Stimulated activated CD8-positive, alpha-beta memory T cell treated with anti-CD3 and anti-CD28 coated beads, Interleukin-12 subunit alpha, Interleukin-12 subunit beta, amount 100 ng/mL, for 1 hour (primary cell): Measurements from ENCODE around the gene POU2F1.

Experiments used
- DNase-seq: peaks from one replicate; pipeline ENCODE4 v3.0.0-alpha.2; 2020; ENCODE audit warnings: low read depth

POU2F1 gene

DNA sequence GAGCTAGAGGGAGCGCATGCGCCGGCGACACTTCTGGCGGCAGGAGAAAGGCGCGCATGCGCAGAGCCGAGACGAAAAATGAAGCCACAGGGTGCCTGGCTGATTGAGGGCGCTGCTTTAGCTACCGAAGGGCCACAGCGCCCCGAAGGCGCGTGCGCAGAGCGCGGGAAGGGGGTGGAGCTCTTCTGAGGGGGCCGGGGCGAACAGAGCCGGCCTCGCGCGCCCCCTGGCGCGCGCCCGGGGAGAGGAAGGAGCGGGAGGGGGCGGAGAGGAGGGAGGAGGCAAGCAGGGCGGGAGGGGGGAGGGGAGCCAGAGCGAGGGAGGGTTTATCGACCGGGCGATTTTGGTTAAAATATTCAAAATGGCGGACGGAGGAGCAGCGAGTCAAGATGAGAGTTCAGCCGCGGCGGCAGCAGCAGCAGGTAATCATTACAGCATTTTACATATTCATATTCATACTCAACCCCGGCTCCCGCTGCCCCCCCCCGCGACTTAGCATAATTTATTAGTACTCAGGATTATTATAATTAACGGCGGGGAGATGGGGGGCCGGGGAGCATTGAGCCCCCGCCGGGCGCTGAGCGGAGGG is at the start of gene POU2F1:
TSS of gene POU2F1 (plus strand) at position 350 of the 589 bp plus-strand sequence. CDS start at position 362, 12 bp downstream.
- peak; percentile 99 for DNase-seq

DNA sequence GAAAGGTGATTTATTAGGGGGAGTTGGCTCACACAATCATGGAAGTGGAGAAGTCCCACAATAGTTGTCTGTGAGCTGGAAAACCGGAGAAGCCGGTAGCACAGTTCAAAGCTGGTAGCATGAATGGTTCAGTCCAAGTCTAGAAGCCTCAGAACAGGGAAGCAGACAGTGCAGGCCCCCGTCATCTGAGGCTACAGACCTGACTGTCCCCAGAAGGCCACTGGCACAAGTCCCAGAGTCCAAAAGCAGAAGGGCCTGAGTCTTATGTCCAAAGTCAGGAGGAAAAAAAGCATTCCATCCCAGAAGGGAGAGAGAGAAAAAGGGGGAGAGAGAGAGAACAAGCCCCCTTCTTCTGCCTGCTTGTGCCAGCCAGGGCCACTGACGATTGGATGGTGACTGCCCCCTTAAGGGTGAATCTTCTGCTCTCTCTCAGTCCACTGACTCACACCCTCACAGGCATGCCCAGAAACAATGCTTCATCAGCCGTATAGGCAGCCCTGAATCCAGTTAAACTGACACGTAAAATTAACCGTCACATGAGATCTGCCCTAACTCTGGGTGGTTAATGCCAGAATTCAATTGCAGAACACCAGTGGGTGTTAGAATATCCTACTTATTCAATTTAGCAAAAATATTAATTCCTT is 49.3 kb upstream of the POU2F1 start:
- DNase-seq: no peak

DNA sequence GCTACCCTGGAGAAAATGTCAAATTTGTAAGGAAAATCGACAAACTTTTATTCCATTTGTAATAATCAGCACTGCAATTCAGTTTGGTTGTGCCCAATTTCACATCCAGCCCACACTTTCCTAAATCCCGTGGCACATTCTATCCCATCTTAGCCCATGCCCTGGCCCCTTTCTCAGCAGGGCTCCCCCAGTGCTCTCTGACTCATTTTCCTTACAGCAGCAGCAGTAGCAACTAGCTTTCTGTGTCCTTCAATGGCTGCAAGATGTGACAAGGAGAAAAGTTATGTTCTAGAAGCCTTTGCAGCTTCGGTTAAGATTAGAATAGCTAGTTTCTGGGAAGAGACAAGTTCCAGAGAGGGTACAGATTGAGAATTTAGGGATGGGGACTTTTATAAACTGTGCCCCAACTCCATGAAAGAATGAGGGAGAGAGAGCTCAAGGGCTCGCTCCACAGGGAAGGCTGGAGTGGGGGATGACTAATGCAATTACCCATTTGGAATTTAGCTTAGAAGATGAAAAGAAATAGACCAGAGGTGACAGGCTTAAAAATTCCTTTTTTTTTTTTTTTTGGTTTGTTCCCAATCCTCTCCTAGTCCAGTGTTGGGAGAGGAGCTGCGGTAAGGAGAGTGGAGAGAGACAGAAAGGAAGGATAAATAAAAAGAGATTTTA is 47.0 kb upstream of the POU2F1 start:
- DNase-seq: no peak

DNA sequence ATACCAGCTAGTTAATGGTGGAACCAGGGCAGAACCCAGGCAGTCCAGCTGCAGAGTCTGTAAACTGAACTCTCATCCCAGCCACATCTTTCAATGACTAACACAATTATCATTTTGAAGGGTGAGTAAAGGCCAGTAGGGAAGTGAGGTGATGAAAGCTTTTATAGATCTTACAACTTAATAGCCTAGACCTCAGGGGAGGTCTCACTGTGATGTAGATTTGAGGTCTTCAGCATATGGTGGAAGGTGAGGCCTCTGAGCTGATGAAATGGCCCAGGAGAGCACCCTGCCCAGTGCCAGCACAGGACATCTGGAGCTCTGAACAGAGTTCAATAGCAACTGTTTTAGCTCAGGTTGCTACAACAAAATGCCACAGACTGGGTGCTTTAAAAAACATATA is 44.8 kb upstream of the POU2F1 start:
- DNase-seq: no peak

DNA sequence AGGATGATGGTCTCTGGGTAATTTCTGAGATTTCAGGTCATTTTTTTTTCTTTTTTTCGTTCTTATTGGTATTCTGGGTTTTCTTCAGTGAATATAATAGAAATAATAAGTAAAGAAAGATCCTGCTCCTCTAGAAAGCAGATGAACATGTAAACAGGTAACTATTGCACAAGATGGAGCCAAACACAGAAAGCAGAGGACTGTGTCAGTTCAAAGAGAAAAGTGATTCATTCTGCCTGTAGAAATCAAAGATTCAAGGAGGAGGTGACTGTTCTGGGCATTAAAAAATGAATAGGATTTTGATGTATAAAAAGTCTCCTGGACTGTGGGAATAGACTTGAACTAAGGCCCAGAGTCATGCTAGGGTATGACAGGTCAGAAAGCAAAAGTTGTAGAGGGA is 41.9 kb upstream of the POU2F1 start:
- no peak for DNase-seq

DNA sequence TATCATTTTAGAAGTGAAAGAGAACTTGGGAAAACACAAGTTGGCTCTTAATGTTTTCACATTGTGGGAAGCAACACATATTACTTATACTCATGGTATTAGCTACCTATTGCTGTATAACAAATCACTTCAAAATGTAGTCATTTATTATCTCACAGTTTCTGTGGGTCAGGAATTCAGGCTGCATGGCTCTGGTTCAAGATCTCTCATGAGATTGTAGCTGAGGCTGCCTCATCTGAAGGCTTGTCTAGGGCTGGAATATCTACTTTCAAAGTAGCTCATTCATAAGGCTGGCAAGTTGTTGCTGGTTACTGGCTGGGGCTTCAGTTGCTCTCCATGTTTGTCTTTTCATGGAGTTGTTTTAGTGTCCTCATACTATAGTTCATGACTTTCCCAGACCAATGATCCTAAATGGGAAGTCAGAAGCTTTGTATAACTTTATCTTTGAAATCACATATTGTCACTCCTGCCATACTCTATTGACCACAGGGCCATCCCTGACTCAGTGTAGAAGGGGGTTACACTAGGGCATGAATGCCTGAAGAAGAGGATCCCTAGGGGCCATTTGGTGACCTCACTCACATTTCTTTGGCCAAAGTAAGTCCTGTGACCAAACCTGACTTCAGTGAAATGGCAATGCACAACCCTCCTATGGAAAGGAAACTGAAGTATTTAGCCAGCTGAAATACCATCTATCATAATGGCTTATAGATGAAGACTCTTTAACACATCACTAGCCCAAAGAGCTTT is 37.9 kb upstream of the POU2F1 start:
- no peak for DNase-seq

DNA sequence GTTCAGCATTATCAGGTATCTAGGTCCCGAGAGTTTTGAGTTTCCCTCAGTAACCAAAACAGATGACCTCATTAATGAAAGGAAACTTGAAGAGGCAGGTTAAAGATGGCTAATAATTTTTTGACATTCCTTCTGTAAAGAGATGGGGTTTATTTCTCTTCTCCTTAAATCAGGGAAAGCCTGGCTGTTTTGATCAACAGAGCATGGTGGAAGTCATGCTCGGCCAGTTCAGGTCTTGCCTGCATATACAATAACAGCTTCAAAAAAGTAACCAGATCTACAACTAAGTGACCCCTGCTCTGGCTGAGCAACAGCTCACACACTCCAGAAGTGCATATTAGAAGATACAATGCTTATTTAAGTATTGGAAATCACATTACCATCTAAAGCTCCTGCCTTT is 36.6 kb upstream of the POU2F1 start:
- DNase-seq: no peak

DNA sequence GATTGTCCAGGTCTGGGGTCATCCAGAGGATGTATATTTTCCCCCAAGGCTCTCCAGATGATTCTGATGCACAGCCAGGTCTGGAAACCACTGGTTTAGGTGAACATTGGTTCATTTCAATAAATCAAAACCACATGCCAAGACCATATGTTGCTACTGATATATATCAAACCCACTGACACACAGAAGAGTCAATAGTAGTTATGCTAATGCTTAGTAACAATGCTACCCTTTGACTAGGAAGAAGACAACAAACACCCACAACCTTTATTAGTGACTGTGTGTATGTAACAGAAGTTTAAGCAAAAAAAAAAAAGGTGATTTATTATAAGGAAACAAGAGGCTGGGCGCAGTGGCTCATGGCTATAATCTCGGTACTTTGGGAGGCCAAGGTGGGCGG is 35.6 kb upstream of the POU2F1 start:
- no peak for DNase-seq

DNA sequence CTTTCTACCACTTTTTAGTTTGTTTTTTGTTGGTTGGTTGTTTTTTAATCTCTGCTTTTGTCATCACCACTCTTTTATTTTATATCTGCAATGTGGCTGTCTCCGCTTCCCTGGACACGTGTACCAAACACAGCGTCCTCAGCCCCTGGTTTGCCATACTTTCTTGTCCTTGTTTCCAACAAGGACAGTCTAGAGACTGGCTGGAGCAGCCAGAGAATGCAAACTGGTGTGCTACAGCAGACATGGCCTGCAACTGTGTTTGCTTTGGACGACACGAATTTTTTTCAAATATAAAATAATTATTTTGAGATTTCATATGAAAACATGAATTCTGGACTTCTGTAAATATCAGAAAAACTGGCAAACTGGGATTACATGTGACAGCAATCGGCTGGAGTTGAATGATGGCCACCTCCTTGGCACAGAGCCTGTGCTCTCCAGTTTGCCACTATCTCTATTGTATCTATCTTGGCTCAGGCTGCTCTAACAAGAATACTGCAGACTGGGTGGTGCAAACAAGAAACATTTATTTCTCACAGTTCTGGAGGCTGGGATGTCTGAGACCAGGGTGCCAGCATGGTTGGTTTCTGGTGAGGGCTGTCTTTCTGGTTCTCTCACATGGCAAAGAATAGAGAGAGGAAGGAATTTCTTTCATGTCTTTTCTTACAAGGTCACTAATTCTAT is 34.6 kb upstream of the POU2F1 start:
- no peak for DNase-seq

DNA sequence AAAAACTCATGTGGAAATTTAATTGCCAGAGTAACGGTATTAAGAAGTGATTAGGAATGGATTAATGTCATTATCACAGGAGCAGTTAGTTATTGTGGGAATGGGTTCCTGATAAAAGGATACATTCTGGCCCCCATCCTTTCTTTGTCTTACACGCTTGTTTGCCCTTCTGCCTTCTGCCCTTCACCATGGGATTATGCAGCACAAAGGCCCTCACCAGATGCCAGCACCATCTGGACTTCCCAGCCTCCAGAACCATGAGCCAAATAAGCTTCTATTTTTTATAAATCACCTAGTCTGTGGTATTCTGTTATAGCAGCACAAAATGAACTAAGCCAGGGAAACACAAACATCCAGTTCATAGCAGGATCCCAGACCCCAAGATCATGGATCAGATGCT is 33.9 kb upstream of the POU2F1 start:
- no peak for DNase-seq

DNA sequence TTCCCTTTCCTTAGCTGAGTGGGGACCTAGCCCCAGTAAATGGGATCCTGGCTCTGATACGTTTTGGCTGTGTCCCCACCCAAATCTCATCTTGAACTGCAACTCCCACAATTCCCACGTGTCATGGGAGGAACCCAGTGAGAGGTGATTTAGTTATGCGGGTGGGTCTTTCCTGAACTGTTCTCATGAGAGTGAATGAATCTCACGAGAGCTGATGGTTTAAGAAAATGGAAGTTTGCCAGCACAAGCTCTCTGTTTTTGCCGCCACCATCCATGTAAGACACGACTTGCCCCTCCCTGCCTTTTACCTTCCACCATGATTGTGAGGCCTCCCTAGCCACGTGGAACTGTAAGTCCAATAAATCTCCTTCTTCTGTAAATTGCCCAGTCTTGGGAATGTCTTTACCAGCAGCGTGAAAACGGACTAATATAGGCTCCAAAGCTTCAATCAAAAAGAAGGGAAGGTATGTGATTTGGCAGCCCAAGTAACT is 29.9 kb upstream of the POU2F1 start:
- DNase-seq: no peak

DNA sequence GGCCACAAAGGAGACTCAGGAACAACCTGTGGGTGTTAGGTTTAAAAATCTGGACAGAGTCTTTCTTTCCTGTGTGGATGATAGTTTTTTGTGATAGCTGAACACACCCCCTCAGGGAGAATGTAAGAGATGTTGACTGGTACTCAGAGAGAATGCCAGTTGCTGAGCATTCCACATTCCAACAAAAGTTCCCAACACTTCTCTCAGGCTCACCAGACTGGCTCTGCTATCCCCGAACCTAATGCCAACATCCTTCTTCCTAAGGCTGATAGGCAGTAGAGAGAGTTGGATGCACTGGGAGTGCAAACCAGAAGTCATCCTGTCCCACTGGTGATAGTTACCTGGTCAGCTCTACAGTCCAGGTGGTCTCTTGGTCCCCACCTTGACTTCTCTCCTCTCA is 28.7 kb upstream of the POU2F1 start:
- no peak for DNase-seq

DNA sequence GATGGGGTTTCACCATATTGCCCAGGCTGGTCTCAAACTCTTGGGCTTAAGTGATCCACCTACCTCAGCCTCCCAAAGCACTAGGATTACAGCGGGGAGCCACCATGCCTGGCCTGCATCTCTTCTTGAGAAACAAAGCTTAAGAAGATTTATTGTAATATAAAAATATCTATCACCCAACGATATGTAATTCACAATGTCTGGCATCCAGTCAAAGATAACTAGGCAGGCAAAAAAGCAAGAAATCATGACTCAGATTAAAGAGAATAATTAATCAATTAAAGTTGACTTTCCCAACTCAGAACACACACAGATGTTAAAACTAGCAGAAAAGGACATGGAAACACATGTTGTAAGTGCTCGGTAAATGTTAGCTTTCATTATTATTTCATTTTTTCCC is 26.5 kb upstream of the POU2F1 start:
- no peak for DNase-seq

DNA sequence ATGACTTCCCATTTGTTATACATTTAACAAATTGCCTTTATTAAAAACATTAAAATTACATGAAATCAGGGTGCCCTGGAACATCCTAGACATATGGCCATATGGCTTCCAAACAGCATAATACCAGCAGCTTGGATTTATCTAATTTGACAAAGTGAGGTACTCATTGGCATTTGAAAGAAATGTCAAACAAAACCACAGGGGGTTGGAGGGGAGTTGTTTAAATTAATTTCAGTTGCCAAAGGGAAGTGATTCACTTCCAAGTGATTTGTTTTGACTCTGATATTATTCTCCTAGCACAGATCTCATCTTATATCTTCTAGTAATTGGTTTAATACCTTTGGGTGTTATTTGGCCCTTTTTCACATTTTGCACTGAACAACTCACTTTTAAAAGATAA is 24.5 kb upstream of the POU2F1 start:
- no peak for DNase-seq

DNA sequence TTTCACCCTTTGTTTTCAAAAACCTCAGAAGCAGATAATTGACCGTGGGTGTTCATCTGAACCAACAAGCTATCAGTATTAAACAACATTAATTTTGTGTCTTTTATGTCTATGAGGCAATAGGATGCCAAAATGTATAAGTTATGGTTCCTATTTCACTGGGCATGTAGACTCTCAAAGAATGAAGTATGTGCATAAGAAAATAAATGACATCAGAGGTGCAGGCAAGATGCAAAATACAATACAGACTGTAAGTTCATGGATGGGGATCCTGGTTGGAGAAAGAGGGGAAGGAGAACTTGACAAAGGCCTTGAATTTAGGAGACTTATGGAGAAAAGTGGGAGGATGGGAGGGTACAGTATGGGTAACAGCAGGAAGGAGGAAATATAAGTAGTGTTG is 23.4 kb upstream of the POU2F1 start:
- no peak for DNase-seq

DNA sequence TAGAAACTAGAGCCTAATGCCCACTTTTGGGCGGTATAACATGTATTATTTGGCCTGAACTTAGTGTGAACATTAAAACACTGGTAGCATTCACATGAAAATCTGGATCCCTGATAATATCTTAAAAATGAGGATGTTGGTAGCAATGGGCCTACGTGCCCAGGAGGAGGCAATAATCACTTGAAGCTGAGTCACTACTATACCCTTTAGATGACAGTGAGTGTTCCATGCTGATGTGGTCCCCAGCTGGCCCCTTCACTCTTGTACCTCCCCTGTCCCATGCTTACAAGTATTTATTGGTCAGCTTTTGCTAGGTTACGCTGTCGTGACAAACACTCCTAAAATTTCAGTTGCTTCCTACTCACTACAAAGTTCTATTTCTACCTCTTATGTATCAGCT is 23.0 kb upstream of the POU2F1 start:
- no peak for DNase-seq

DNA sequence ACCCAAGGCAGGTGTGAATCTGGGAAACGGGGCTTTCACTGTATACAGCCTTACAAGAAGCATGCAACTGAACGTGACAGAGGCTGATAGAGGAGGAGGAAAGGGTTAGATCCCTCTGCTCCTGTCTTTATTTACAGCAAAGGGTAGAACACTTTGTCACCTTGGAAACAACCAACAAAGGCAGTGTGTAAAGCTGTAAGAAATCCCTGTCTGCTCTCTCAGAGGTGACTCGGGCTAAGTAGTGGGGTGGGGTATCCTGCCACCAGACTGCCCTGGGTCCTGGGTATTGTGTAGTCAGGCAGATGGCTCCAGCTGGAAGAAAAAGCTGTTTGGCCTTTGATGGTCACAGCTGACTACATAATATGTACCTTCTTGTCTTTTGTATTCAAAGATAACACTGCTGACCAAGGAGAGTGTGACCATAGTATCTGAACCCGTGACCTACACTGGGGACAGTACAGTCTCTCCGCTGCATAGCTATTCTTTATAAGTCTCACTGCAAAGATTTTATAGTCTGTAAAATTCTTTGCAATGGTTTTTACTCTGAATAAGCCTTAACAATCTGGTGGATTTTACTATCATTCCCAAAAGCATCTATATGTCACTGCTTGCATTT is 22.1 kb upstream of the POU2F1 start:
- DNase-seq: no peak

DNA sequence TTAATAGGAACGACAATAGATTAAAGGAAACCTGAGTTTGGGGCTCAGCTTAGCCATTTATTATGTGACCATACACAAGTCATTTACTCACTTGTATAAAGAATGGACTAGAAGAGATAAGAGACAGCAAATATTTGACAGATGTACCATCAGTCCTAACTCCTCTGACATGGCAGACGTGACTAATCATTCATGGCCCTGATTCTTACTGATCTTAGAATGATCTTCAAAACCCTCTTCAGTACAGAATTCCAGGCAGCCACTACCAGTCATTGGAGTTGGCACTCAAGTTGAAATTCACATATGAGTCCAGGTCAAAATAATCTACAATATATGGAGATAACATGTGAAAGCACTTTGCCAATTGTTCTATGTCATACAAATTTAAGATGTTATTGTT is 21.0 kb upstream of the POU2F1 start:
- DNase-seq: no peak

DNA sequence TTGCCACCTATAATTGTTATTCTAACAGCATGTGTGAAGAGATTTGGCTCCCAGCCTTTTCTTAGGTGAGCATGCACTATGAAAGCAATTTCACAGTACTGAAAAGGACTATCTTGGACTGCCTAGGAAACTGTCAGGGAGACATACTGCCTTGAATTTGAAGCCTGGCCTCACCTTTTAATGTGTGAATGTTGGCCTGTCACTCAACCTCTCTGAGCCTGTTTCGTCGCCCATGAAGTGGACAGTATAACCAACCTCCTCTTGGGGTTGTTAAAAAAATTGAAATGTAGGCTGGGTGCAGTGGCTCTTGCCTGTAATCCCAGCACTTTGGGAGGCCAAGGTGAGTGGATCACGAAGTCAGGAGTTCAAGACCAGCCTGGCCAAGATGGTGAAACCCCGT is 20.4 kb upstream of the POU2F1 start:
- no peak for DNase-seq

DNA sequence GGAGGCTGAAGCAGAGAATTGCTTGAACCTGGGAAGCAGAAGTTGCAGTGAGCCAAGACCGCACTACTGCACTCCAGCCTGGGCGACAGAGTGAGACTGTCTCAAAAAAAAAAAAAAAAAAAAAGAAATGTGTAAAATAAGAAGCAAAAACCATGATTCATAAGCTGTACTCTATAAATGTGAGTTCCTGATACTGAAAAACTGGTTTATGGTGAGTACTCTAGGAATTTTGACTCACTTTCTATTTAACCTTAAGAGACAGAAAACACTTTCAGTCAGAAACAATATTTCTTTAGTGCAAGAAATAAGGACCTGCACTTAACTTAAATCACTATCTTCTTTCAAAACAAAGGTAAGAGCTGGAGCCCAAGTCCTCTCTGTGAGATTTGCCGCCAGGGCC is 19.9 kb upstream of the POU2F1 start:
- DNase-seq: no peak

DNA sequence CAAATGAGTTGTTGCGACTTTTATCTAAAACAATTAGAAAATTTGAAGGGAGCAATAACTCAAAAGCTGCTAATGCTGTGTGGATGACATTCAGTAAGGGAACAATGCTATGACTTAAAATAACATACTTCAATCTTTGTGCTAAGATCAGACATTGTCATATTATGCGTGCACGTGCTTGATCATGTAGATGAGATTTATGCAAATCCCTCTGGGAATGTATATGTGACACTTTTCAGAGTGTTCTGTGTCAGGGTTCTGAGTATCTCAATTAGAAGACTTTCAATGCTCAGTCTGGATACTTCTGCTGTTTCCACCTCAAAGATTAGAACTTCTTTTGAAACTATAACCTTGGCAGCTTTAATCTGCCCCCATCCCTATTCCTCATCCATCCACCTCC is 18.6 kb upstream of the POU2F1 start:
- no peak for DNase-seq
